CD4-positive, alpha-beta T cell treated with Interleukin-21 for 1 hour (primary cell): ENCODE measurements around the gene RBBP8NL.

ENCODE experiments used
- DNase-seq: peaks from one replicate; pipeline ENCODE4 v3.0.0-alpha.2; 2020

The RBBP8NL gene

DNA sequence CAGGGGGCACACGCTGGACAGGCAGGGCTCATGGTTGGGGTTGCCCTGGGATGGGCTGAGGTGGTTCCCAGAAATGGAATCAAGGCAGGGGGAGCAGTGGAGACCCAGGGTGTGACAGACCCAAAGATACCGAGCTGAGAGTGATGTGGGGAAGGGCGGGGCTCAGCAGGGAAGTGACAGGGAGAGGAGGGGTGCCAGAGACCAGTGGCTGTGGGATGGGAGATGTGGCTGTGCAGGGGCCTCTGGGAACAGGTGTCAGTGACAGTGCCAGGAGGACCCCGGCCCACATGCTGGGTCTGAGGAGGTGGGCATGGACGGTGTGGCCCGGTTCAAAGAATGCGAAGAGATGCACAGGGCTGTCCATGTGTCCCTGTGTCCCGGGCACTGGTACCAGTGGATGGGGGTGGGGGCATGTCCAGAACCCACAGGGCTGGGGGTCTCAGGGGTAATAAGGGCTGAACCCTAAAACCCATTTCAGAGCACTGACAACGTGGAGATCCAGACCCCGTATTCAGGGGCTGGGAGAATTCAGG is 21.3 kb downstream of the RBBP8NL start:
- DNase-seq = no peak

DNA sequence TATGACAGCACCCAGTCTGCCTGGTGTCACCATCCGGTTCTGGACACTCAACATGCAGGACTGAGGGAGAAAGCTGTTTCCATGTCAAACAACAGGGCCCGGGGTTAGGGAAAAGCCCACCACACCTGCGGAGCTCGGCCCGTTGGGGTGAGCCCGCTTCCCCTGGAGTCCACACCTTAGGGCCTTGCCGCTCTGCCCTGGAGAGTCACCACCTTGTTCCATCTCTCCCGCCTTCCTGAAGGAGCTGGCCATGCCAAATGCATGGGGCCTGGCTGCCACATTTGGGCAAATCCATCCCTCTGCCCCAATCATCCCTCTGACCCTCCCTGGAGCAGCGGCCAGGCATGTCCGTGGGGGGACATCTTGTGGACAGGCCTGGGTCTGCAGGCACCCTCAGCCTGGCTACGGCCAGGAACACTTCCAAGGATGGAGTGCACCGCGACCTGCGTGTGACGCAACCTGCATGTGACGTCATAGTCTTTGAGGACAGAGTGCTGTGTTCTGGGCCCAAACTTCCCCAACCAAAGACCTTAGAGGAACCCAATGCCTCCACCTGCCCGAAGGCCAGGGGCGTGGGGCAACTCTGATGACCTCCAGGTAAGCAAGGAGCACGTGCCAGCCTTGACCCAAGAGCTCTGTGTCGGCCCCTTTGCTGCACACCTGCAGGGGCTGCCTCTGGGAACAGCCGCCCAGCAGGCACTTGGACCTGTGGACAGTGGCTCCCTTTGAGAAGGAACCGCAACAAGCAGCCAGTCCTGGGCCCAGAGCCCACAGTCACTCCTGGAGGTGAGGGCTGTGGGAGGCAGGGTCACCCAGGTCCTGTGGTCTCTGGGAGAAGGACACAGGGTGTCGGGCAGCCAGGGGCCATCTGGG is 22.0 kb downstream of the RBBP8NL start:
- no peak for DNase-seq

DNA sequence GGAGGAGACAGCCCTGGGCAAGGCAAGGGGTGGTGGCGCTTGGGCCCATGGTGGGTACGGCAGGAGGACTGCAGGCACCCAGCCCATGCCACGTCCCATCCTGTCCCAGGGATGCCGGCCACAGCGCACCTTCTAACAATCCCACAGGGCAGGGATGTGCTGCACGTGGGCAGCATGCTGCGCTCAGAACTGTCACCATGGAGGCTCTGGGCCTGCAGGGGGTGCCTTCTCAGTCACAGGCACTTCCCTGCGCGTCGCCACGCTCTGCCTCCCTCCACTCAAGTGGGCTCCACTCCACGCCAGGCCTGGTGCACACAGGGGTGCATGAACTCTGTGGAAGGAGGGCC is 22.6 kb downstream of the RBBP8NL start:
- no peak for DNase-seq

- no peak for DNase-seq
Observed at GRCh38 chr20:62404112-62404665, 23.1 kb downstream of the RBBP8NL start.

DNA sequence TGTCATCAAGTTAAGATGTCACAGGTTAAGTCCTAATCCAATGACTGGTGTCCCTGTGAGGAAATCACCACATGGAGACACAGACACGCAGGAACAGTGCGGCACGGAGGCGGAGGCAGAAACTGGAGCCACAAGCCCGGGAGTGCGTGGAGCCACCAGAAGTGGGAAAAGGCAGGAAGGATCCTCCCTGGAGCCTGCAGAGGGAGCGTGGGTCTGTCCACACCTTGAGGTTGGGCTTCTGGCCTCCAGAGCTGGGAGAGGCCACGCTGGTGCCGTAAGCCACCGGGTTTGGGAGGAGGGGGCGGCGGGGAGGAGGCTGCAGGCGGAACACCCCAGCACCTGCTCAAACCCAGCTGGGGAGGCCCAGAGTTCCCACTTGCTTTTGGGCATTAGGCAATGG is 24.0 kb downstream of the RBBP8NL start:
- DNase-seq = no peak

DNA sequence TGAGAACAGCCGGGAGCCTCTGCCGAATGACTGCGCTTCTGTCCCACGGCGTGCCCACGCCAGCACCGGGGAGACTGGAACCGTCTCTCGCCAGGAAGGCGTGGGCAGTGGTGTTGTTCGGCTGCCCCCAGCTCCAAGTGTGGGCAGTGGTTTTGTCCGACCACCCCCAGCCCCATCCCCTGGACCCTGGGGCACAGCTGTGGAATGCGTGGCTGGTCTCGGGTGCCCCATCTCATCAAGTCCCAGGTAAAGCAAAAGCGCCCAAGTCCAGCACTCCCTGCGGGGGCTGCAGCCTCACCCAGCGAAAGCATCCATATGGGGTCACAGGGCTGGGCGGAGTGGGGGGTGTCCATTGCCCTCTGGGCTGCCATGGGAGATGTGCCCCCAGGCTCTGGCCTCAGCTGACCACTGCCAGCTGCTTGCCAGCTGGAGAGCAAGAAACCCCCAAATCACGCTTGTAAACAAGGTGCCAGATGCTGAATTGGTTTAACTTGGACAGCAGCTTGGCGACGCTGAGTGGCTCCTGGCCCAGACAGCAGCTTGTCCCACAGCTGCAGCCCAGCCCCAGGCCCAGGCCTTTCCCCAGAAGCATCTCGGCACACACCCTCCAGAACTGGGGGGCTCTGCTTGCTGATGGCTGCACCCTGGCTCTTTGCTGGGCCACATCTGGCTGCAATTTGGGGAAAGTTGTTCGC is 24.7 kb downstream of the RBBP8NL start:
- no peak for DNase-seq

GRCh38 chr20:62401331-62401779 is 26.0 kb downstream of the RBBP8NL start:
- no peak for DNase-seq

DNA sequence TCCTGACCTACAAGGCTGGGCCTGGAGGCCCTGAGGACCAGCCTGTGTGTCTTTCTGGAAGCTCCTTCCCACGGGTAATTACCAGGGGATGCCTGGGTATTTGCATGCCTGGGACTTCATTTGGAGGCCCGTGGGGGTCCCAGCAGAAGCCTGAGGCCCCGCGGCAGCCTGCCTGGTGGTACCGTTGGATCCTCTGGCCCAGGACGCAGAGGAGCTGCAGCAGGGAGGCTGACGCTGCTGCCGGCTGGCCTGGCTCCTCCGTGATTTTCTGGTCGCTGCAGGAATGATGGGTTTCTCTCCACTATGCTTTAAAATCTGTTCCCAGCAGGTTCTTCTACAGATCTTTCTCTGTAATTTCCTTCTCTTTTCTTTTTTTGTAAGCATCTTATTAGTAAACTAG is 26.8 kb downstream of the RBBP8NL start:
- DNase-seq = no peak

- no peak for DNase-seq
Observed at GRCh38 chr20:62400021-62400420, 27.3 kb downstream of the RBBP8NL start.

GRCh38 chr20:62398120-62398821 is 29.1 kb downstream of the RBBP8NL start:
- no peak for DNase-seq

DNA sequence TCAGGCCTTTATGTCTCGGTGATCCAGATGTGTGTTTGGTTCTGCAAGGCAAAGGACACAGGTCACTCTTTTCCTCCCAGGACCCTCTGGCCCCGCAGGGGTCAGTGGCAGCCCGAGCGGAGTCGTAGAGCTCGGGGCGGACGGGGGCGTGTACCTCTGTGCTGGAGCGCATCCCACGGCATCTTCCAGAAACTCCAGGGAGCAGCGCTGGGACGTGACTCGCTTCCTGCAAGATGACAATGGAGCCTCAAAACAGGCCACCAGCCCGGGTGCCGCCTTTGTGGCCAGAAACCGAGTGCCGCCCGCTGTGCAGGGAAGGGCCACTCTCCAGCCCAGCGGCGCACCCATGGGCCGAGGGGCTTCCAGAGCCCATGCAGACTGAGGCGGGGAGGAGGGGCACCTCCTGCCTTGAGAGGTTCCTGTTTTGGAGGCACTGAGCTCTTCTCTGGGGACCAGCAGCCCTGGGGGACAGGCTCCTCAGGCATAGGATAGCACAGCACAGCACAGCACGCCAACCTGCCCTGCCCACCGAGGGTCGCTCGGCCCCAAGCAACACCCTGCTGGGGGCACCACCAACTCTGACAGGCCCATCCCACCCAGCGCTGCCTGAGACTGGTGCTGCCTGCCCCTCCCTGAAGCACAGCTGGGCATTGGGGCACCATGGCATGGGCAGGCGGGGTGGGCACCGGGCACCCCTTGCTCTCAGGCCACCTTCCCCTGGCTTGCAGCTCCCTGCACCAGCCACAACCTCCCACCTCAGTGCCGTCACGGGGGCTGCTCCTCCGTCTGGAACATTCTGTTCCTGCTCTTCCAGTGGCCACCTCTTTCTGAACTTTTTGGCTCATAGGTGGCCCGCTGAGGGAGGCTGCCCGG is 30.7 kb downstream of the RBBP8NL start:
- DNase-seq = no peak

DNA sequence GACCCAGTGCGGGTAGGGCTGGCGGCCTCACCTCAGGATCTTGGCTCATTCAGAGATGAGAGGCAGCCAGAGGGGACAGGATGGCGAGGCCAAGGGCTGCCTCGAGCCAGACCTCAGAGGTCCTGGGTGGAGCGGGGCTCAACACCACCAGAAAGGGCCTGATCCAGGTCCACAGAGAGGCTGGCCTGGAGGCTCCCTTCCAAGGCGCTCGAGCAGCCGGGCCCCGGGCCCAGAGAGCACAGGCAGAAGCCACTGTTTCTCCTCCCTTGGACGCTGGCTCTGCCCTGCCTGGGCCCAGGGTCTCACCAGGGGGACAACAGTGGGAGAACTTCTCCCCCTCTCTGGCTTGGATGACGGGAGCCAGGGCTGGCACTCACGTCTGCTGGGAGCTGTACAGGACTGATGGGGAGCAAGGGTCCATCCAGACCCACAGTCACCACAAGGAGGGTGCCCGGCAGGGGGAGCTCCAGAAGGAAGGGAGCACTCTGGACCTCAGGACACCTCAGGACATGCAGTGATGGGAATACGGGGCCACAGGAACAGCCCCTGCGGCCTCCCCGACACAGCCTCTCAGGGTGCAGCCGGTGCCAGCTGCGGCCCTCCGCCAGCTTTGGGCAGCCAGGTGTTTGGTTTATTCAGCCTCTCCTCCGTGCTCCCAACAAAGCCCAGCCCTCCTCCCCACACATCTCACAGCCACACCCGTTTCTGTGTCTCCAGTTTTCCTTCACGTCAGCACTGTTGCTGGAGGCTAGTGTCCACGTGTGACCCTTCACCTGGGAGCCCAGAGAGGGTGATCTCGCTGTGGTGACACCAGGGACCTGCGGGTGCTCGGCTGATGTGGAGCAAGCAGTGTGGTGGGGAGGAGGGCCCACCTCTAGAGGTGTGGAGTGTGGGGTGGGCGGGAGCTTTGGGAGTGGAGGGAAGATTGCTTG is 31.8 kb downstream of the RBBP8NL start:
- DNase-seq = no peak

GRCh38 chr20:62394248-62395245 is 32.8 kb downstream of the RBBP8NL start:
- no peak for DNase-seq

GRCh38 chr20:62393830-62394229 is 33.5 kb downstream of the RBBP8NL start:
- DNase-seq = no peak

DNA sequence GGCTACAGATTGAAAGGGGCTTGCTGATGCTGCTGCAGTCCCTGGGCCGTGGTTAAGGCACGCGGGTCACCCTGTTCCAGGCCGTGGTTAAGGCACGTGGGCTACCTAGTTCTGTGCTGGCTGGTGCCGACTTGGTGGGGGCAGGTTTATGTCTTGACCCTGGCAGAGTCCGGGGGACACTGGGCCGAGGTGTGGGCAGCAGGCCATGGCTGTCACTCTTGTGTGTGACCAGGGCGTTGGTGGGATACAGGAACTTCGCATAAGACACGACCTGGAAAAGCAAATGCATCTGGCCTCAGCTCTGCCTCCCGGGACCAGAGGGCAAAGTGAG is 34.0 kb downstream of the RBBP8NL start:
- DNase-seq = no peak

DNA sequence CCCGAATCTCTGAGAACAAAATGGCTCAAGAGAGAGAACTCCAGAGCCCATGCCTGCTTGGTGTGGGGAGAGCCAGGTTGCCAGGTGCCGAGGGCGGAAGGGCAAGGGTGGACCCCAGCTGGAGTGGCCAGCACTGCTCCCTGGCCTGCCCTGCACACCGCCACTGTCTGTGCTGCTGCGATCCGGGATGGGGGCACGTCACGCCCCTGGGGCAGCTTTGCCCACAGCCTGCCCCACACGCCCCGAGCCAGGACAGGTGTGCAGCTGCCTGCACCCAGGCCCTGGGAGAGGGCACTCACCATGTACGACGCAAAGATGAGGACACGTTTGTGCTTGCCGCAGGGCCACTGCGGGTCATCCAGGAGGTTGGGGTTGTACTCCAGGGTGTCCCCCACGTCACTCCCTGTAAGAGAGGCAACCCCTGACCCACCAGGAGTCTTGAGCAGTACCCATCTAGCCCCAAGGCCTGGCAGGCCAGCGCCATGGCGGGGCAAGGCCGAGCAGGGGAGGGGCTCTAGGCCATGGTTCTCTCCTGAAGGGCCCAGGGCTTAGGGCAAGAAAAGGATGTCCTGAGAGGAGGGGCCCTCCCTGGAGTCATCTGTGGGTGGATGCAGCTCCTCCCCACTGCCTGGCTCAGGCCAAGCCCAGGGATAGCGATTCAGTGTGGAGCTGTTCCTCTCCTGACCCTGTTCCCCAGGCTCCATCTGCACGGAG is 34.6 kb downstream of the RBBP8NL start:
- no peak for DNase-seq

DNA sequence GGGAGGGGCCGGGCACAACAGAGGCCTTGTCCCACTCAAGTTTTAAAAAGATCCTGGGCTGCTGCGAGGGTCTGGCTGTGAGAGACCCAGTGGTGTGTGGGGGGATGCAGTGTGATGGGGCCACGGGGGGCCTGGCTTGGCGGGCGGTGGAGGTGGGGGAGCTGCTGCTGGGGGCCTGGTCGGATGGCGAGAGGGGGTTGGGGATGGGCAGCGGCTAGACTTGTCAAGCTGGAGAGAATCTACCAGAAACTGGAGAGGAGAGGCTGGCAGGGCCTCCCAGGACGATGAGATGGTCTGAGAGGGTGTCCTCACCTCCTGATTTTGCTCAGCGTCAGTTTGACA is 35.3 kb downstream of the RBBP8NL start:
- no peak for DNase-seq

- DNase-seq = no peak
Observed at GRCh38 chr20:62391165-62392076, 35.9 kb downstream of the RBBP8NL start.
